DLD1 (cell line): ENCODE data around the gene DENND2A.

Experiments used
- in situ Hi-C: cut with HindIII; loops from 2 replicates; pipeline ENCODE4 v1.10.0; 2017; ENCODE audit warnings: low sequenced_read_pairs

DENND2A gene

DNA sequence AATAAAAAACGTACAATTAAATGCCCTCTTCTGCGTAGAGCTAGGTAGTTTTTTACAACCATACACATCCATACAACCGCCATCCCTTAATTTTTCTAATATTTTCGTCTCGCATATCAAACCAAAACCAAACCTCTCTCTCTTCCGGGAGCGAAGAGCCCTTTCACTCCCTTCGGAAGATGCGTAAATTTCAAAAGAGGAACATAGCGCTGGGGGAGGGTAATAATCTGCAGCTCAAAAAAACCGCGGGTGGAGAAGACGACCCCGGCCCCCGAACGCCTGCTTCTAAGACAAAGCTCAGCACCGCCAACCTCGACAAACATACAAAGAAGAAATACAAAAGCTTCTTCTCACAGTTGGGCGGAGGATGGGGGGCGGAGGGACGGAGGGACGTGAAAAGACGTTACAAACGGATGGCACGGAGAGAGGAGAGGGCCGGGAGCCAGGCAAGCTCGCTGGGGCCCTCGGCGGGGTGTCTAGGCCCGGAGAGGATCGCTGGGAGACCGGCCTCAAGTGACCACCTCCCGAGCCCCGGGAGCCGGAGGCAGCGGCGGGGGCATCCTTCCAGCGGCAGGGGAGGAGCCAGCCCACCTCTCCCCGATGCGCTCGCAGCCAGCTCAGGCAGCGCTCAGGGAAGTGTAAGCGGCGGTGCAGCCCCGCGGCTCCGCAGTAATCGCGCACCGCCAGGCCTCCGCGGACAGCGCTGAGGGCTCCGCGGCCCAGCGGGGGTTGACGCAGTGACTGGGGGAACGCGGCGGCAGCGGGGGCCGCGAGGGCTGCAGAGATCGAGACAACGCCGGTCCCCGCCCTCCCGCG lies 162.2 kb downstream of the DENND2A start:
- in situ Hi-C loops, result no loop called here

DNA sequence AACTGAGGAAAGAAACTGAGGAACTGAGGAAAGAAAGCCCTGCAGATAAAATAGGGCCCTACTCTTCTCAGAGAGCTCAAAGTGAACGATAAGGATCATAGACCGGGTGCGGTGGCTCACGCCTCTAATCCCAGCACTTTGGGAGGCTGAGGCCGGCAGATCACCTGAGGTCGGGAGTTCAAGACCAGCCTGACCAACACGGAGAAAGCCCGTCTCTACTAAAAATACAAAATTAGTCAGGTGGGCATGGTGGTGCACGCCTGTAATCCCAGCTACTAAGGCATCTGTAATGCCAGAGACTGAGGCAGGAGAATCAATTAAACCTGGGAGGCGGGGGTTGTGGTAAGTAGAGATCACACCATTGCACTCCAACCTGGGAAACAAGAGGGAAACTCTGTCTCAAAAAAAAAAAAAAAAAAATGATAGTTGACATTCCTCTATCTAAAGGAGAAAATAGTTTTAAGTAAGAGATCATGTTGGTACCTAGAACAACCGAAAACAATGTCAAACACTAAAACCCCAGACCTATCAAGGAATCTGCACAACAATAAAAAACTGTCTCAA lies 163.8 kb downstream of the DENND2A start:
- in situ Hi-C loops, result no loop called here

DNA sequence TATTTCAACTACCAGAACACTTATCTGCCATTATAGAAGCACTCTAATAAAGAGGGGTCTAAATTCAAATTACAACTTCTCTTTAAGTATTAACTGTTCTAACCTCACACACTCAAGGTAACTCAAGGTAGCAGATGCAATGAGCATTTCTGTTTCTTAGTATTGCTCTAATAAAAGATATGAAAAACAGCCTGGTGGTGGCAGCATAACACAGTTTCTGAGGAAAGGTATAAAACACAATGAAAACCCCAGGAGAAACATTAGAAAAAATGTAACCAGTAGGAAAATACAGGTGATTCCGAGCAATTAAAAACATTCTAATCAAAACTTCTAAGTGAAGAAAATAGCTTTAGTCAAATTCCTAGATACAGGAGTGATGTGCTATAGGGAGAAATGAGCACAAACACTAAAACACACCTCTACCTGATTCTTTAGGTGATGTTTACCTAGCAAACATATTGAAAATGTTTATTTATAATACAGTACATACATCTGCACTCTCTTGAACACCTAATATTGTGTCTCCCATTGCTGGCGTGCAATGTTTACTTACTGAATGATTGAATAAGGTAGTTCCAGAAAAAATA lies 164.8 kb downstream of the DENND2A start:
- in situ Hi-C loops, result no loop called here
